NCI-H1092 treated with DMSO at 0.1 percent for 48 hours (cell line): ENCODE measurements around the gene B3GNT3.

ENCODE experiments used
- DNase-seq: peaks from one replicate; lab custom pipeline; 2025; lab: John Stamatoyannopoulos, UW

The B3GNT3 gene, protein sequence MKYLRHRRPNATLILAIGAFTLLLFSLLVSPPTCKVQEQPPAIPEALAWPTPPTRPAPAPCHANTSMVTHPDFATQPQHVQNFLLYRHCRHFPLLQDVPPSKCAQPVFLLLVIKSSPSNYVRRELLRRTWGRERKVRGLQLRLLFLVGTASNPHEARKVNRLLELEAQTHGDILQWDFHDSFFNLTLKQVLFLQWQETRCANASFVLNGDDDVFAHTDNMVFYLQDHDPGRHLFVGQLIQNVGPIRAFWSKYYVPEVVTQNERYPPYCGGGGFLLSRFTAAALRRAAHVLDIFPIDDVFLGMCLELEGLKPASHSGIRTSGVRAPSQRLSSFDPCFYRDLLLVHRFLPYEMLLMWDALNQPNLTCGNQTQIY

GRCh38 chr19:17794731-17795494, at the start of gene B3GNT3:
Gene B3GNT3 (plus strand): TSS chr19:17795138. CDS start chr19:17807808, 12,670 bp downstream.
- DNase-seq, result no peak

GRCh38 chr19:17747205-17748098, 47.5 kb upstream of the B3GNT3 start:
- DNase-seq, result peak; percentile 91

- no peak for DNase-seq
Observed at GRCh38 chr19:17748884-17749638, 45.9 kb upstream of the B3GNT3 start.

GRCh38 chr19:17749912-17750317, 45.0 kb upstream of the B3GNT3 start:
- no peak for DNase-seq

DNA sequence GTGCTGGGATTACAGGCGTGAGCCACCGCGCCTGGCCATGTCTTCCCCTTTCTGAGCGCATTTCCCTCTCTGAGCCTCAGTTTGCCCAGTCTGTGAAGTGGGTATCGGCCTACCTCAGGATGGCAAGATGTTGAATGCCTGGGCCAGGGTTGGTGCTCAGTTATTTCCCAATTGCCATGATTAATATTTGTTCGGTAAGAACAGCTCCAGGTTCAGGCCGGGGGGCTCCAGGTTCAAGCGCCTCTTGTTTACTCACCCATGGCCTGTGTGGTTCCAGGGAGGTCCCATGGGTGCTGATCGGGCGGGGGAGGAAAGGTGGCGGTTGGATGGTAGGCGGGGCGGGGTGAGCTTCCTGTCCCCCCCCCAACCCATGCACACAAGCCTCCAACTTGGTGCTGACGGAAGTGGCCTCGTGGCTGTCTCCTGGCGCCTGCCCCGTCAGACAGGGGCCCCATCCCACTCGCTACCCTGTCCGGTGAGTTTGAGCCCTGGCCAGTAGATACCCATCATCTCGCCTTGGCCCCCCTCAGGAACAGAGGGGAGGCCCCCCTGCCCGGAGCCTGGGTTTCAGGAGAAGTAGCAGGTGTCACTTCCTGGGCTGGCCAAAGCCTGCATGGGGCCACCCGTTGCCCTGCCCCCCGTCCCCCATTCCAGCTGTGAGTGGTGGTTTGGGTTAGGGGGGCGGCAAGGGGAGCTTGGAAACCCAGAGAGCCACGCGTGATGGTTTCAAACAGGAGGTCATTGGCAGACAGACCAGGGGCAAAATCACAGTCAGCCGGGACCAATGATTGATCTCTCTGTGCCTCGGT, 43.6 kb upstream of the B3GNT3 start, which contains the start of gene FCHO1:
FCHO1 (plus strand) TSS at position 375 of the 809 bp plus-strand sequence. CDS start 3,688 bp downstream, outside the sequence.
- DNase-seq, result no peak

DNA sequence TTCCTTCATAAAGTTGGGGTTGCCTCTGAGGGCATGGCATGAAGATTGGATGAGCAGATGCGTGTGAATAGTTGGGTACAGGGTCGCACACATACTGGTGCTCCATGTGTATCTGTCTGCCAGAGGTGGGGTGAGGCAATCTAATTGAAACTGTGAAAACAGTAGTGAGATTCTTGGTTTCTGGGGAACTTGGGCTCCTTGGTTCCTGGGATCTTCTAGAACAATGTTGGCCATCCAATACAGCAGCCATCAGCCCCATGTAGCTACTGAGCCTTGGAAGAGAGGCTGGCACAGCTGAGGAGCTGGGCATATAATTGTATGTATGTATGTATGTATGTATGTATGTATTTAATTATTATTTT, 43.0 kb upstream of the B3GNT3 start:
- DNase-seq, result no peak

DNA sequence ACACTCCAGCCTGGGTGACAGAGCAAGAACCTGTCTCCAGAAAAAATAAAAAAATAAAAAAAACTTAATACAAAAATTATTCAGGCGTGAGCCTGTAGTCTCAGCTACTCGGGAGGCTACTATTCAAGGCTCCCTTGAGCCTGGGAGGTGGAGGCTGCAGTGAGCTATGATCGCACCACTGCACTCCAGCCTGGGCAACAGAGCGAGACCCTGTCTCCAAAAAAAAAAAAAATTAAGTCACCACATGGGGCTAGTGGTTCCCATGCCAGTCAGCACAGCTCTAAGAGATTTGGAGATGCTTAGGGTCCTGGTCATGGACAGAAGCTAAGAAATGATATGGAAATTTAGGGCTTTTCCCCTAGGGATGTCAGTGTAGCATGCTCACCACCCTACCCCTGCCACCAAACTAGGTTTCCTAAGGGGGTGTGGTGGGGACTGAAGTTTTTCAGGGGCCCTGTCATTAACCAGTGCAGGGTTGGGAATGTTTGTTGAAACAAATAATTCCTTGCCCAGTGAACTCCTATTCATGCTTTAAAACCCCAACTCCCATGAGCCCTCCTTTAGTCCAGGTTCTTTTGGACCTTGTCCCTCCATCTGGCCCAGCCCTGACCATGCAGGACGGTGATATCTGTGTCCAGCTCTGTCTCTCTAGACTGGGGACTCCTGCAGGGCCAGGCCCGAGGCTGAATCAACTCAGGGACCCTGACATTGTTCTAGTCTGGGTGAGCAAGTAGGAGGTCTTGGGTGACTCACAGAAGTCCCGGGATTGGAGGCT, 41.9 kb upstream of the B3GNT3 start:
- DNase-seq, result no peak

DNA sequence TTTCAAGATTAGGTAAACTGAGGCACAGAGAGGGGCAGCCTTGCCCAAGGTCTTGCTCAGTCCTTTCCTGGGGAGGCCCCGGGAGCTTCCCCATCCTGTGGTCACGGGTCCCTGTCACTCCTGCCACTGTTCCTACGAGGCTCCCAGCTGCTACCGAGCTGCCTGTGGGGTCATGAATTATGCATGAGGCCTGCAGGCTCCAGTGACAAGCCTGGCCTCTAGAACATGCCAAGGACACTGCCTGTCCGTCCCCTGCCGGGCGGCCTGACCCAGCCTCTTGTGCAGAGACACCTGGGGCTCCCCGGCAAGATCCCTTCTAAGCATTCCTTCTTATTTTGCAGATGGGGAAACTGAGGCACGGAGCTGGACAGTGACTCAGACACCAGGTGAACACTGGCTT, 41.0 kb upstream of the B3GNT3 start:
- DNase-seq, result no peak

DNA sequence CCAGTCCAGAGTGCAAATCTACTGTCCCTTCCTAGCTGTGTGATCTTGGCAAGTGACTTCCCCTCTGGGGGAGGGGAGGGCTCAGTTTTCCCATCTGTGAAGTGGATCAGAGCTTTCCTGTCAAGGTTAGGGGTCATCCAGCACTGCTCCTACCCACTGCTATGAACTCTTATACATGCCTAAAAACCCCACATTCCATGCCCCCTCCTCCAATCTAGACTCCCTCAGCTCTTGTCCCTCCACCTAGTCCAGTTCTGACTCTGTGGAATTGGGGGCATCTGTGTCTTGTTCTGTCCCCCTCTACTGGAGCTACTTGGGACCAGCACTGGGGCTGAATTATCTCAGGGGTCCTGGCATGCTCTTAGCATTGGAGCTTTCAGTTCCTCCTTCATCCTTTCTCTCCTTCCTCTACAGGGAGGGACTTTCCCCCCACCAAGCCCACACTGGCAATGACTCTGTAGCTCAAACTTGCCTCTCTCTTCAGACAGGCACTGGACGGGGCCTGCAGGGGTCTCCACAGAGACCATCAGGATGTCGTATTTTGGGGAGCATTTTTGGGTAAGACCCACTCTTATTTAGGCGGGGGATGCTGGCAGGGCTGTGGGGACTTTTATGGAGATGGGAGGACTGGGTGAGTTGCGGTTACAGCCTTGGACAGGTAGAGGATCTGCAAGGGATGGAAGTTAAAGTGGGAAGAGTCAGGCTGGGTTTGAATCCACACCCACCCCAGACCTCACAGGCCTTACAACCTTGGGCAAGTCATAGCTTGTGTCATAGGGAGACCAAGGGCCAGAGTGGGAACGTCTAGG, 40.1 kb upstream of the B3GNT3 start:
- no peak for DNase-seq

GRCh38 chr19:17755443-17755890, 39.5 kb upstream of the B3GNT3 start:
- no peak for DNase-seq

DNA sequence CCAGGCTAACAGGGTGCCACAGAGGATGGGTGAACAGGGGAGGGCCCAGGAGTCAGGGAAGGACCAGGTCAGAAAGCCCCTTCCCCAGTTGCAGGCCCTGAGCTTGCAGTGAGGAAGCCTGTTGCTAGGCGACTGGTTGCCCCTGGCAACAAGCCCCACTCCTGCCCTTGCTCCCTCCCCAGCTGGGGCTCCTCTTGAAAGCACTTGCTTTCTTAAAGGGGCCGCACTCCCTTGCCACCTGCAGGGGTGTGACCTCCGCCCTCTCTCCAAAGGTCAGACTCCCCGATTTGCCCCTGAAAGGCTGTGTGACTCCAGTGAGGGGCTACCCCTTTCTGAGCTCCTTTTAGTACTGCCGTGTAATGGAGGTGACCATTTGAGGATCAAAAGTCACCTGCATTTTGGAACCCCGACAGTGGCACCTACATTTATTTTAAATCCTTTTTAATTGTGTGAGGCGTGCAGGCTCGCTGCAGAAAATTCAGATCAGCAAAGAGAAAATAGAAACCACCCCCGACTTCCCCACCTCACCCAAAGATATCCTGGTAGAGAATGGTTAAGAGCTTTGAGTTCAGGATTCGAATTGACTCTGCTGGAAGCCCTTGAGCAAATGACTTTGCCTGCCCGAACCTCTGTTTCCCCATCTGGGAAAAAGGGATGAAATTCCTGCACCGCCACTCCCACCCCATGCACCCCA, 38.8 kb upstream of the B3GNT3 start:
- DNase-seq, result peak; percentile 82

GRCh38 chr19:17757125-17757524, 37.8 kb upstream of the B3GNT3 start:
- DNase-seq, result peak; percentile 89

DNA sequence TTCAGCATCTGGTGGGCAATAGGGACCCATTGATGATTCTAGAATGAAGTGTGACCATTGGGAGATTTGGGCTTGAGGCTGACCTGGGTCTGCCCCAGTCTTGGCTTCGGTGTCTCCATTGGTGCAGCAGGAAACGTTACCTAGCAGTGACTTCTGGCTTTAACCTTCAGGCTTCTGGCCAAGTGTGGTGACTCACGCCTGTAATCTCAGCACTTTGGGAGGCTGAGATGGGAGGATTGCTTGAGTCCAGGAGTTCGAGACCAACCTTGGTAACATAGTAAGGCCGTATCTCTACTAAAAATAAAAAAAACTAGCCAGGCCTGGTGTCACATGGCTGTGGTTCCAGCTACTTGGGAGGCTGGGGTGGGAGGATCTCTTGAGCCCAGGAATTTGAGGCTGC, 36.4 kb upstream of the B3GNT3 start:
- DNase-seq, result no peak

DNA sequence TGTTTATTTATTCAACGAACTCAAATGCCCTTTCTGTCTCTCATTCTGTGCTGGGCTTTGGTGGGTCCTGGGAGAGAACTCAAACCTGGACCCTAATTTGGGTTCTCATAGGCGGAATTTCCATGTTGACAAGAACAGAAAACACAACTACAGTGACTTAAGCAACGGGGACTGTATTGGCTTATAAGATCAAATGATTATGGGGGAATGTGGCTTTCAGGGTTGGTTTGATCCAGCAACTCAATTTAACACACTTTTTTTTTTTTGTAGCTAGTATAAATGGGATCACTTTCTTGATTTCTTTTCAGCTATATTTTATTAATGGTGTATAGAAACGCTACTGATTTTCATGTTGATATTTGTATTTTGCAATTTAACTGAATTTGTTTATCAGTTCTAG, 33.8 kb upstream of the B3GNT3 start:
- no peak for DNase-seq

GRCh38 chr19:17762505-17763229, 32.3 kb upstream of the B3GNT3 start:
- no peak for DNase-seq

- no peak for DNase-seq
Observed at GRCh38 chr19:17764348-17764747, 30.6 kb upstream of the B3GNT3 start.

- no peak for DNase-seq
Observed at GRCh38 chr19:17765069-17765618, 29.8 kb upstream of the B3GNT3 start.
